ENCODE measurements around the gene ASGR2.

Gene ASGR2

DNA sequence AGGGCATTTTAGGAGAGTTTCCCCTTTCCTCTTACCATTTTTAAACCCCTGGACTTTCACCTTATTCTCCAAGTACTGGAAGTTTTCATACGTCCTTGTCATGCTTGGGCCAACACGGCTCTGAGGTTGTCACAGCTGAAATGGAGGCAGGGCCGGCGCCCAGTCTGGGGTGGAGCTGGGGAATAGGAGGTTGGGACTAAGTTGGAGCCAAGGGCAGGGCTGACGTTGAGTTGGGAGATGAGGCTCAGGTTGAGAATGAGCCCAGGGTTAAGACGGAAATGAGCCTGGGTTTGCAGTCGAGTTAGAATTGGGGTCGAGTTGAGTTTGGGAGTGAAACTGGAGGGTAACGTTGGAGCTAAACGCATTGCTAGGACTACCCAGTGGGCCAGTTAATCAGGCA, 35.9 kb downstream of the ASGR2 start:
- Histone ChIP-seq H3K4me3 (ENCODE audit: low read depth, low read length) (no peak overlapping the region), H3K9me3 (ENCODE audit: severe bottlenecking) (peaks cover 6% of the 10 kb centered on the region), H3K27ac (no peak overlapping the region), H3K27me3 (ENCODE audit: insufficient read depth, low read depth, severe bottlenecking) (no peaks in the 10 kb centered on the region), H3K36me3 (no peaks in the 10 kb centered on the region)
- DNase-seq, result no peak
- TF ChIP-seq, protein P1, sequence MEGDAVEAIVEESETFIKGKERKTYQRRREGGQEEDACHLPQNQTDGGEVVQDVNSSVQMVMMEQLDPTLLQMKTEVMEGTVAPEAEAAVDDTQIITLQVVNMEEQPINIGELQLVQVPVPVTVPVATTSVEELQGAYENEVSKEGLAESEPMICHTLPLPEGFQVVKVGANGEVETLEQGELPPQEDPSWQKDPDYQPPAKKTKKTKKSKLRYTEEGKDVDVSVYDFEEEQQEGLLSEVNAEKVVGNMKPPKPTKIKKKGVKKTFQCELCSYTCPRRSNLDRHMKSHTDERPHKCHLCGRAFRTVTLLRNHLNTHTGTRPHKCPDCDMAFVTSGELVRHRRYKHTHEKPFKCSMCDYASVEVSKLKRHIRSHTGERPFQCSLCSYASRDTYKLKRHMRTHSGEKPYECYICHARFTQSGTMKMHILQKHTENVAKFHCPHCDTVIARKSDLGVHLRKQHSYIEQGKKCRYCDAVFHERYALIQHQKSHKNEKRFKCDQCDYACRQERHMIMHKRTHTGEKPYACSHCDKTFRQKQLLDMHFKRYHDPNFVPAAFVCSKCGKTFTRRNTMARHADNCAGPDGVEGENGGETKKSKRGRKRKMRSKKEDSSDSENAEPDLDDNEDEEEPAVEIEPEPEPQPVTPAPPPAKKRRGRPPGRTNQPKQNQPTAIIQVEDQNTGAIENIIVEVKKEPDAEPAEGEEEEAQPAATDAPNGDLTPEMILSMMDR (IDR thresholded peaks at IDR 0.05; ENCODE audit: low read depth, low read length), result no peak

DNA sequence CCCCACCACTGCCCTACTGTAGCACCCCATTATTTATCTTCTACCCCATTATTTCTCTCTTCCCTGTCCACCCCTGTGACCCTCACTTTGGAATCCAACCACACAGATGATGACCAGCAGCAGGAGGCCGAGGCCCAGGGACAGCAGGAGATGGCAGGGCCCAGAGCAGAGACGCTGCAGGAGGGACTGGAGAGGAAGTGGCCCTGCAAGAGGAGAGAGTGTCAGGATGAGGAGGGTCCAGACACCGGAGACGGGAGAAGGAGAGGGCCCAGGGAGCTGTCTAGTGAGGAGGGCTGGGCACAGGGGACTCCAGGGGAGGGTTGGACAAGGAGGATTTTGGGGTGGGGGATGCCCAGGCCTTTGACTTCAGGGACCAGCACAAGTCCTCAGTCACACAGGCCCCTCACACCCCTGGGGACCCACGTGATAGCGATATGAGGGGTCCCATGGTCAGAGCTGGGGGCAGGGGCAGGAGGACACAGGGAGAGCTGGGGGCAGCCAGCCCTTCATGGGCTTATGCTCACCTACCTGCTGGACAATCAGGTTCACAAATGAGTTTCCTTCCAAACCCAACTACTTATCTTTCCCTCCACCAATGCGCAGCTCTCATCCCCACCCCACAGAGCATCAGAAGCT, 36.6 kb downstream of the ASGR2 start:
- Histone ChIP-seq H3K4me3 (ENCODE audit: low read depth, low read length) (no peak overlapping the region), H3K27ac (no peak overlapping the region), H3K27me3 (ENCODE audit: insufficient read depth, low read depth, severe bottlenecking) (no peaks in the 10 kb centered on the region), H3K9me3 (ENCODE audit: severe bottlenecking) (peaks cover 6% of the 10 kb centered on the region), H3K36me3 (no peaks in the 10 kb centered on the region)
- TF ChIP-seq, protein P1 (IDR thresholded peaks at IDR 0.05; ENCODE audit: low read depth, low read length), result no peak
- no peak for DNase-seq

DNA sequence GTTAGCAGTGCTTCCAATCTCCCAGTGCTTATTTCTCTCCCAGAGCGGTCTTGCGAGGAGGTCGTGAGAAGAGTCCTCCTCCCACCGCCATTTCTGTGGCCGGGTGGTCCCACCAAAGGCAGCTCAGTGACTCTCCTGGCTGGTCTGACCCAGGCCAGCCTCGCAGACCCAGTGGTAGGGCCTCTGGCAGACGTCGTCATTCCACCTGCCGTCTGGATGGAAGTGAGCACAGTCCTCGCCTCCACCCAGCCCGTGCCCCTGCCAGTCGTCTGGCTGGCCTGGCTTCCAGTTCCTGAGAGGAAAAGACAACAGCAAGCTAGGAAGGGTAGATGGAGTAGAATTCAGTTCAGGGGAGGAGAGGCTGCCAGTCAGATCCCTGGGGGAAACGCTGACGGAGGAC, 39.7 kb downstream of the ASGR2 start:
- Histone ChIP-seq H3K9me3 (ENCODE audit: severe bottlenecking) (peaks cover 1% of the 10 kb centered on the region), H3K4me3 (ENCODE audit: low read depth, low read length) (no peak overlapping the region), H3K36me3 (no peaks in the 10 kb centered on the region), H3K27ac (no peak overlapping the region), H3K27me3 (ENCODE audit: insufficient read depth, low read depth, severe bottlenecking) (no peaks in the 10 kb centered on the region)
- no peak for DNase-seq
- TF ChIP-seq, protein P1 (IDR thresholded peaks at IDR 0.05; ENCODE audit: low read depth, low read length), result no peak

DNA sequence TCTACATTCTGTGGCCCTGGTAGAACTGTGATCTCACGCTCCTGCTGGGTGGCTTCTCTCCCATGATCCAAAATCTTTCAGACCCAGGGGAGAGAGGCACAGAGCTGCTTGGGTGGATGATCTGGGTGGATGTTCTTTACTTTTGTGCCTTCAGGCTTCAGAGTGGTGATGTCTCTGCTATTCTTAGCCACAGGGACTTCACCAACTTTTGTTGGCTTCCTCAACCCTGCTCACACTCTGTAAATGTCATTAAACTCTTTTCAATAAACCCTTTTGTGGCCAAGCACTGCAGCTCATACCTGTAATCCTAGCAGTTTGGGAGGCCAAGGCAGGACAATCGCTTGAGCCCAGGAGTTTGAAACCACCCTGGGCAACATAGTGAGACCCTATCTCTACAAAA, 42.2 kb downstream of the ASGR2 start:
- Histone ChIP-seq H3K27ac (no peak overlapping the region), H3K9me3 (ENCODE audit: severe bottlenecking) (peaks cover 8% of the 10 kb centered on the region), H3K27me3 (ENCODE audit: insufficient read depth, low read depth, severe bottlenecking) (no peaks in the 10 kb centered on the region), H3K36me3 (no peaks in the 10 kb centered on the region), H3K4me3 (ENCODE audit: low read depth, low read length) (no peak overlapping the region)
- DNase-seq, result no peak
- TF ChIP-seq, protein P1 (IDR thresholded peaks at IDR 0.05; ENCODE audit: low read depth, low read length), result no peak

DNA sequence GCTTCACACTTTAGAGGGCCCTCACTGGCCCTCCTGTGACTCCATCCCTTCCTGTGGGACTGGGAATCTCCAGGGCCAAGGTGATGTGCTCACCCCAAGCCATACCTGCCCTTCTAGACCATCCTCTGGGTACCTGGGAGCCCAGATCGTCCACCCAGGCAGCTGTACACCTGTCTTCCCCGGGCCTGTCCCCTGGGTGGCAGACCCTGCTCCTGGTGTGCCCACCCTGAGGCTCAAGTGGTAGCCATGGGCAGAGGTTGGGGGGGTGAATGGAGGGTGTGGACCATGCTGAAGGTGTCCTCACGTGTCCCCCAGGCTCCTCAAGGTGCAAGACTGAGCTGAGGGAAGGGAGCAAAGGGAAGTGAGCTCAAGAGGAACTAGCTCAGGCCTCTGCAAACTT, 43.9 kb downstream of the ASGR2 start:
- Histone ChIP-seq H3K4me3 (ENCODE audit: low read depth, low read length) (no peak overlapping the region), H3K27ac (no peak overlapping the region), H3K27me3 (ENCODE audit: insufficient read depth, low read depth, severe bottlenecking) (no peaks in the 10 kb centered on the region), H3K36me3 (no peaks in the 10 kb centered on the region), H3K9me3 (ENCODE audit: severe bottlenecking) (peaks cover 9% of the 10 kb centered on the region)
- DNase-seq, result no peak
- TF ChIP-seq, protein P1 (IDR thresholded peaks at IDR 0.05; ENCODE audit: low read depth, low read length), result no peak

DNA sequence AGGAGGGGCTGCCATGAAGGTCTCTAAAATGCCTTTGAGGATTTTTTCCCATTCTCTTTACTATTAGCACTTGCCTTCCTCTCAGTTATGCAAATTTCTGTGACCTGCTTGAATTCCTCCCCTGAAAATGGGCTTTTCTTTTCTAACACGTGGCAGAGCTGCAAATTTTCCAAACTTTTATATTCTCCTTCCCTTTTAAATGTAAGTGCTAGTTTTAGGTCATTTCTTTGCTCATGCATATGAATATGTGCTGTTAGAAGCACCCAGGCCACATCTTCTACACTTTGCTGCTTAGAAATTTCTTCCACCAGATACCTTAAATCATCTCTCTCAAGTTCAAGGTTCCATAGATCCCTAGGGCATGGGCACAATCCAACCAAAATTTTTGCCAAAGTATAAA, 46.4 kb downstream of the ASGR2 start:
- H3K36me3 ChIP-seq, result no peaks in the 10 kb centered on the region
- H3K4me3 ChIP-seq (ENCODE audit: low read depth, low read length), result no peak overlapping the region
- DNase-seq, result no peak
- TF ChIP-seq, protein P1 (IDR thresholded peaks at IDR 0.05; ENCODE audit: low read depth, low read length), result no peak
- H3K9me3 ChIP-seq (ENCODE audit: severe bottlenecking), result peaks cover 9% of the 10 kb centered on the region
- H3K27me3 ChIP-seq (ENCODE audit: insufficient read depth, low read depth, severe bottlenecking), result no peaks in the 10 kb centered on the region
- no peak overlapping the region for H3K27ac ChIP-seq

All from WERI-Rb-1 (cell line).